Esophagus muscularis mucosa (tissue), 4 donors: Measurements from ENCODE around the gene PHF21A. TPM values are rescaled to one million over a fixed set of nuclear protein-coding genes. Genes with fewer than 3 reads are reported as not detected.

Experiments used
- DNase-seq: peaks from one replicate; pipeline ENCODE4 v3.0.0-alpha.2; 2017; ENCODE audit errors: extremely low spot score
- H3K27ac ChIP-seq, 4 donors: fragments of 200-600 bp; sonication (generic); replicated peaks in 1 of 4; 1 replicate in 3 of 4; 2 replicates in 1 of 4; pipeline ENCODE4 v1.5.1; 2016 to 2019; ENCODE audit warnings: mild to moderate bottlenecking in 1 of 4
- H3K27me3 ChIP-seq, 4 donors: fragments of 200-600 bp; sonication (generic); one replicate each; pipeline versions ENCODE4 v1.5.1 to v1.6.0; 2016 to 2019
- H3K36me3 ChIP-seq, 4 donors: fragments of 200-600 bp; sonication (generic); one replicate each; pipeline ENCODE4 v1.5.1; 2016 to 2019
- H3K4me1 ChIP-seq, 4 donors: fragments of 200-600 bp; sonication (generic); one replicate each; pipeline ENCODE4 v1.5.1; 2016 to 2019
- H3K4me3 ChIP-seq, 4 donors: fragments of 200-600 bp; sonication (generic); 1 replicate in 2 of 4; 2 replicates in 2 of 4; pipeline ENCODE4 v1.5.1; 2016 to 2019; ENCODE audit warnings: mild to moderate bottlenecking in 4 of 4, moderate library complexity in 1 of 4
- H3K9me3 ChIP-seq, 4 donors: fragments of 200-600 bp; sonication (generic); 1 replicate in 3 of 4; 2 replicates in 1 of 4; pipeline ENCODE4 v1.5.1; 2016 to 2019
- EP300 ChIP-seq: sonication (generic); formaldehyde crosslinking; IDR thresholded peaks from one replicate; pipeline ENCODE4 v1.6.1; 2017; ENCODE audit warnings: antibody characterized with exemption
- POLR2A ChIP-seq: fragments of 450-650 bp; IDR thresholded peaks from one replicate; pipeline ENCODE4 v1.6.1; 2017; ENCODE audit warnings: antibody characterized with exemption, moderate library complexity, mild to moderate bottlenecking, low read depth
- POLR2AphosphoS5 ChIP-seq, 2 donors: sonication (generic); formaldehyde crosslinking; IDR thresholded peaks; one replicate each; pipeline ENCODE4 v1.6.1; 2017; ENCODE audit warnings: antibody characterized with exemption in 2 of 2
- WGBS: methylation state at CpG from one replicate; pipeline ENCODE4 v1.1.5; 2018; 5-methylcytosine and 5-hydroxymethylcytosine counted together
- intact Hi-C: fragments of 100-400 bp; cut with DNase I; formaldehyde crosslinking; loops from one replicate; pipeline ENCODE4 v1.15.1; 2023
- total RNA-seq, 4 donors: library from RNA; depleted of rRNA; stranded (reverse); fragments of >200 nt; gene quantifications; one replicate each; pipeline versions ENCODE4 v1.1.0 to v1.2.1, GENCODE V29; 2016
- TF ChIP-seq, protein P1 (sequence below), 3 experiments: fragments of 200-600 bp in 2 of 3; fragments of 450-650 bp in 1 of 3; sonication (generic) in 2 of 3; IDR thresholded peaks; one replicate each; pipeline ENCODE4 v1.5.1; 2017 to 2019; ENCODE audit warnings: antibody characterized with exemption in 3 of 3, mild to moderate bottlenecking in 2 of 3, moderate library complexity in 1 of 3

Gene PHF21A
- total RNA-seq, 4 donors from 2014 or later: 31.8 to 47.8 (median 36.1) TPM

DNA sequence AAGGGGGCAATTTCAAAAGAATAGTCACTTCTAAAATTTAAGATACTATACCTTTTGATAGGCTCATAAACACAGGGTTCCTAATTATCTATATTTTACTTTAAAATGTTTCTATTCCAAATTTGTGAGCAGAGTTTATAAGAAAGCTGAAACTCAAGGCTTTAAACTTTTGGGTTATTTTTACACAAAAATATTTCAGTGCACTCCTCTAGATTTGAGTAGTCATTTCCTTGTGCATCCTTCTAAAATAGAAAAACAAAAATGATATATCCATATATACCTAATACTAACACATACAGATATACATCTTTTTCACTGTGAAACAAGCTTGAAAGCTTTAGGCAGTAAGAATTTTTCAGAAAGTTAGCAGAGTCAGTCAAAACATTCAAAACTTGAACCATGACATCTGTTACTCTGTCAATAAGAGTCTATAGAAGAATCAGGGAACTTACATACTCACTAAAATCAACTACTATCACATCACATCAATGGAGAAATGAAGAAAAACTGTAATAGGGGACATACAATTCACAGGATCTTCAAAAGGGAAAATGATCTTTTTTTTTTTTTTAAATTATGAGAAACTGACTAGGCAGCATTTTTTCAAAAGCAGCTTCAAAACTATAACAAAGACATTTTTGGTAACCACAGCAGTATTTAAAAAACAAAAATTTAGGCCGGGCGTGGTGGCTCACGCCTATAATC, 5.1 kb downstream of the PHF21A start:
- H3K9me3 ChIP-seq: no peaks in the 10 kb centered on the region
- no peak overlapping the region for H3K4me3 ChIP-seq
- intact Hi-C loops: loop anchor here (10.0 kb wide), 1 partner anchor 111 kb away; no protein-coding TSS in a partner anchor
- H3K27me3 ChIP-seq: no peaks in the 10 kb centered on the region
- TF ChIP-seq, protein P1, sequence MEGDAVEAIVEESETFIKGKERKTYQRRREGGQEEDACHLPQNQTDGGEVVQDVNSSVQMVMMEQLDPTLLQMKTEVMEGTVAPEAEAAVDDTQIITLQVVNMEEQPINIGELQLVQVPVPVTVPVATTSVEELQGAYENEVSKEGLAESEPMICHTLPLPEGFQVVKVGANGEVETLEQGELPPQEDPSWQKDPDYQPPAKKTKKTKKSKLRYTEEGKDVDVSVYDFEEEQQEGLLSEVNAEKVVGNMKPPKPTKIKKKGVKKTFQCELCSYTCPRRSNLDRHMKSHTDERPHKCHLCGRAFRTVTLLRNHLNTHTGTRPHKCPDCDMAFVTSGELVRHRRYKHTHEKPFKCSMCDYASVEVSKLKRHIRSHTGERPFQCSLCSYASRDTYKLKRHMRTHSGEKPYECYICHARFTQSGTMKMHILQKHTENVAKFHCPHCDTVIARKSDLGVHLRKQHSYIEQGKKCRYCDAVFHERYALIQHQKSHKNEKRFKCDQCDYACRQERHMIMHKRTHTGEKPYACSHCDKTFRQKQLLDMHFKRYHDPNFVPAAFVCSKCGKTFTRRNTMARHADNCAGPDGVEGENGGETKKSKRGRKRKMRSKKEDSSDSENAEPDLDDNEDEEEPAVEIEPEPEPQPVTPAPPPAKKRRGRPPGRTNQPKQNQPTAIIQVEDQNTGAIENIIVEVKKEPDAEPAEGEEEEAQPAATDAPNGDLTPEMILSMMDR (IDR thresholded peaks at IDR 0.05): no peak
- TF ChIP-seq EP300 (no peak), POLR2AphosphoS5 (IDR thresholded peaks at IDR 0.05) (no peak), POLR2A (no peak)
- 66% methylated on average over 3 of the region's 3 CpGs for WGBS
- no peak for DNase-seq
- peaks cover 64 to 77% (median 70%) of the 10 kb centered on the region in 4 donors for H3K4me1 ChIP-seq
- peak overlapping the region; percentile 1 to 95 (median 48) for H3K27ac ChIP-seq
- no peaks in the 10 kb centered on the region for H3K36me3 ChIP-seq

DNA sequence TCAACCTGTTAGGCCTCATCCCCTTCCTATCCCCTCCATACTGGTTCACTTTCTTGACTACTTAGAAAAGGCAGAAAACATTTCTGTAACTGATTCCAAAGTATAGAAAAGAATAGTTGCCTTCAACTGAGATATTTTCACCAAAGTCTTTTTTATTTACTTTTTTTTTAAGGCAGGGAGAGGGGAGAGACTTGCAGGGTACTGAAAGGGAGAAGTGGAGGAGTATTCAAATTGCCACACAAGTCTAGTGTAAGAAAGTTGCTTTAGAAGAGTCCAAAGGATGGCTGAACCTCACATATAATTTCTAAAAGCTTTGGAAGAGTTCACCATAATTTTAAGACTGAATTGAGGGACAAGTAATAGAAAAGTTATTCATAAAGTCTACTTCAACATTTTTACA, 6.3 kb downstream of the PHF21A start:
- H3K27me3 ChIP-seq: no peaks in the 10 kb centered on the region
- peak overlapping the region in 3 of 4 donors; percentile 1 to 6 (median 3) for H3K27ac ChIP-seq
- TF ChIP-seq, protein P1 (IDR thresholded peaks at IDR 0.05): no peak
- TF ChIP-seq POLR2A: no peak
- intact Hi-C loops: loop anchor here (10.0 kb wide), 1 partner anchor 110 kb away; no protein-coding TSS in a partner anchor
- no peak overlapping the region for H3K4me3 ChIP-seq
- peaks cover 64 to 81% (median 72%) of the 10 kb centered on the region in 4 donors for H3K4me1 ChIP-seq
- no peaks in the 10 kb centered on the region for H3K36me3 ChIP-seq
- DNase-seq: no peak
- H3K9me3 ChIP-seq: no peaks in the 10 kb centered on the region

DNA sequence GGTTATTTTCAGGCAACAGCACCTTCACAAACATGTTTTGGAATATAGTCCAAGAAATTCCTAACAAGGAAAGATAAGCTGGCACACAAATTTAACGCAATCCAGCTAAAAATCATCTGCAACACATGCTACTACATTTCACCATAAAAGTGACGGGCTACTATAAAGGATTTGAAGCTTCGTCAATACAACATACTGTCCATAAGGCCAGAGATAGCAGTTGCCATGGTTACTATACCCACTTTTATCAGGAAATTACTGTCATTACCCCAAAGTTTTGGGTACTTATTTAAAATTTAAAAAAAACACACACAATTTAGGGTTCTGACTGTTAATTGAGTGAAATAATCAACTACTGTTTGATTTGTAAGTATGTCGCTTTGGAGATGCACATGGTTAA, 6.9 kb downstream of the PHF21A start:
- Histone ChIP-seq H3K27ac (peak overlapping the region in 2 of 4 donors; percentile 1 to 6), H3K4me1 (peaks cover 64 to 81% (median 72%) of the 10 kb centered on the region in 4 donors), H3K36me3 (no peaks in the 10 kb centered on the region), H3K27me3 (no peaks in the 10 kb centered on the region), H3K4me3 (no peak overlapping the region), H3K9me3 (no peaks in the 10 kb centered on the region)
- DNase-seq: no peak
- no peak for TF ChIP-seq EP300
- TF ChIP-seq, protein P1 (IDR thresholded peaks at IDR 0.05): no peak
- TF ChIP-seq POLR2A: no peak
- no peak for TF ChIP-seq POLR2AphosphoS5 (IDR thresholded peaks at IDR 0.05)
- WGBS: 92% methylated on average over 4 of the region's 4 CpGs
- intact Hi-C loops: loop anchor here (10.0 kb wide), 1 partner anchor 110 kb away; no protein-coding TSS in a partner anchor

DNA sequence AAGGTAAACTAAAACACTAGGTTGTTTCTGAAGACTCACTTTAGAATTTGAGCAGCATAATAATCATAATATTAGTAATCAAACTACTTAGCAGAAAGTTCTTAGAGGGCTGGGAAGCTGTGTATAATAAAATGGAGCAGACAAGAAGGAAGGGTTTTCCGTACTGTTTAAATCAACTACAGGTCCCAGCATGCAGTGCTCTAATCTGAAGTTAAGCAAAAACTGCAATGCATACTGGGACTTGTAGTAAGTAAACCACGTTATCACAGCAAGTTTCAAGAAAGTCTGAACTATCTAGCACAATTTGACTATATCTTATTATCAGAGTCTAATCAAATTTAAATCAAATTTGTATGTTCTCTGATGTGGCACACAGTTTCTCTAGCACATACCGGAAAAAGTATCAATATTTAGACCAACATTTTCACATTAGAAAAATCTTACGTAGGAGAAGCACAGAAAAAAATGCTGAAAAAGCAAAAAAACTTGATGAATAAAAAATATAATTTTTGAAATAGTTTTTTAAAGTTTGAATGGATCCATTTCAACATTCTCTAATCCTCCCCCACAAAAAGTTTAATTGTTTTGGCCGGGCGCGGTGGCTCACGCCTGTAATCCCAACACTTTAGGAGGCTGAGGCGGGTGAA, 8.2 kb downstream of the PHF21A start:
- 70% methylated on average over 9 of the region's 9 CpGs for WGBS
- H3K27ac ChIP-seq: no peak overlapping the region
- no peak overlapping the region for H3K4me3 ChIP-seq
- DNase-seq: no peak
- no peak for TF ChIP-seq POLR2A
- TF ChIP-seq, protein P1 (IDR thresholded peaks at IDR 0.05): no peak
- TF ChIP-seq POLR2AphosphoS5 (IDR thresholded peaks at IDR 0.05): no peak
- TF ChIP-seq EP300: no peak
- H3K4me1 ChIP-seq: peaks cover 53 to 74% (median 62%) of the 10 kb centered on the region in 4 donors
- H3K36me3 ChIP-seq: no peaks in the 10 kb centered on the region
- H3K9me3 ChIP-seq: no peaks in the 10 kb centered on the region
- H3K27me3 ChIP-seq: no peaks in the 10 kb centered on the region
- intact Hi-C loops: loop anchor here (10.0 kb wide), 1 partner anchor 108 kb away; no protein-coding TSS in a partner anchor
